HG02610 (cell line): ENCODE data around the gene FANCC.

Experiments
- ATAC-seq: cut with Tn5 transposase; IDR thresholded peaks from one replicate; pipeline ENCODE4 v1.9.1; 2021; ENCODE audit warnings: mild to moderate bottlenecking, moderate library complexity; ENCODE audit not compliant: unreplicated experiment

Gene FANCC

DNA sequence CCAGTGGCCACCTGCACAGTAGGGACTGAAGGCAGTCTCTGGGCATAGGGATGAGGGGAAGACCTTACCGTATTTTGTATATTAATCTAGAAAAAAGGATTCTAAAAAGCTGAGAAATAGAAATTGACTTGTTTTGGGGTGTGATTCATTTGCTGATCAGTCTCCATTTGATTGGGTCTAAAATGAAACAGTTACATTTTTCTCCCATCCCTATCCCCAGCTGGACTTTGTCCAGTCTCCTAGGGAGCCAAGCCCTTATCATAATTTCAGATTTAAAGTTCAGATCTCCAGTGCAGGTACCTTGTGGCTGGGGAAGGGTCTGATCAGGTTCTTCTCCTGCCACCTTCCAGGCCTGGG, 240.8 kb downstream of the FANCC start:
- ATAC-seq = no peak

DNA sequence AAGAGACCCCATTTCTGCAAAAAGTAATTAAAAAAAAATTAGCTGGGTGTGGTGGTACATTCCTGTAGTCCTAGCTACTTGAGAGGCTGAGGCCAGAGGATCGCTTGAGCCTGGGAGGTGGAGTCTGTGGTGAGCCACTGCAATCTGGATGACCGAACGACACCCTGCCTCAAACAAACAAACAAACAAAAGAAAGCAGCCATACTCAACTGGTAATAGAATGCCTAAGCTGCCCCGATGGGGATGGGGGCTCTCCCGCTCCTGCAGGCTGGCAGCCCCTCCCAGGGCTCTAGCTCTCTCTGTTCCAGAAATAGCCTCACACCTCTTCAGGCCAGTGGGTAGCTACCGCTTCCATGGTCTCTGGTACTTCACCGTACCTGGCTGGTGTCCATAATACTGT, 241.8 kb downstream of the FANCC start:
- no peak for ATAC-seq

DNA sequence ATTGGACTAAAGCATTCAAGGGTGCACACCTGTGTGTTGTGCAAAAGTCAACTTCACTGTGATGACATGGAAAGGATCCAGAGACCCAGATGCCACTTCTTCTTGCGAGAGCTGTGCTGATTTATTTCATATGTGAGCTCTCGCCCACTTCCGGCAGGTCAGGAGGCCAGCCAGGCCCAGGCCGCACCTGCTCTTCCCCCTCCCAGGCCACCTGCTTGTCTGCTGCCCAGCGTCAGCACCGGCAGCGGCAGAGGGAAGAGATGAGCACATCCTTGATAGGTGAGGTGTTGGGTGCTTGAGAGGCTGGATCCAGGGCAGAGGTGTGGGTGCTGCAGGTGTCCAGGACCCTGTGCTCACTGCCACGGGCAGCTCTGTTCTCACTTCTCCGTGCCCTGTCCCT, 242.9 kb downstream of the FANCC start:
- ATAC-seq = no peak

DNA sequence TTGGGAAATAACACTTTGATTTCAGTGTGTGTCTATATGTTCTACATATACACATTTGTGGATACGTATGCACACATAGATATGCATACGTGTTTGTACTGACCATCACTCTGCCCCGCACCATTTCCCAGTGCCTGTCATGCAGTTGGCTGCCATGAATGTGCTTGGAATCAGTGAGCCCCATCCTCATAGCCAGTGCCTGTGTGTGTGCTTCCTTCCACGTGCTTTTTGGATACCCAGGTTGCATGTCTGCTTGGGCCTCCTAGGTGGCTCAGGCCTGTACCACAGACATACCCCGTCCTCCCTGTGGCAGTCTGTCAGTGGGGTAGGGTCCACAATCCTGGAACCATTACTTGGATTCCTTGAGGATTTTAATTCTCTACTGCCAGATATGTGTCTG, 243.6 kb downstream of the FANCC start:
- no peak for ATAC-seq

DNA sequence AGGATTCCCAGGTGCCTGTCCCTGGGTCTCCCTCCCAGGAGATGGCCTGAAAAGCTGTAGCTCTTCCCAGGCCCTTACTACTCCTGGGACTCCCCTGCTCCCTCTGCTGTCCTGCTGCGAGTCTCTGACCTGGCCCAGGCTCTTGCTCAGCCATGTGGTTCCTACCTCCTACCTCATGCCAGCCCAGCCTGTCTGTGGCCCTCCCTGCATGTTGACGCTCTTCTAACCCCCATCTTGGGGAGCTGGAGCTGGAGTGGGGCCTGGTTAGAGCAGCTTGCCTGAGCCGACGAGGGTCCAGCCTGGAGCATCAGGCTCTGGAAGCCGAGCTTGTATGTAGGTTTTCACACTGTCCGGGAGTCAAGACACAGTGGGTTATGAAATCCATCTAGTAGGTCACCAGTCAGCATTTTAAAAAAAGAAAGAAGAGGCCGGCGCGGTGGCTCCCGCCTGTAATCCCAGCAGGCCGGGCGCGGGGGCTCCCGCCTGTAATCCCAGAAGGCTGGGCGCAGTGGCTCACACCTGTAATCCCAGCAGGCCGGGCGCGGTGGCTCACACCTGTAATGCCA, 244.4 kb downstream of the FANCC start:
- no peak for ATAC-seq

DNA sequence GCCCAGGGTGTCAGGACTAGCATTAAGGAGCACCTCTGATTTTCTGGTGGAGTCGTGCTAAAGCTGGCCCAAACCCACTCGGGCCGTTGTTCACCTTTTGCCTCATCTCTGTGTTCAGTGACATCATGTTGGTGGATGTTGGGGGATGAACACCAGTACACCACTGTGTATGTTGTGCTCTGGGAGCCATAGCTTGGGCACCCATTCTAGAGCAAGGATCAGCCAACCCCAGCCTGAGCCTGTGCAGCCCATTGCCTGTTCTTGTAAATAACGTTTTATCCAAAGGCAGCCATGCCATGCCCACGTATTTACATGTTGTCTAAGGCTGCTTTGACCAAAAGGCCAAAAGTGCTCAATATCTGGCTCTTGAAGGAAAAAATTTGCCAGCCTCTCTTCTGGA, 245.6 kb downstream of the FANCC start:
- ATAC-seq = no peak

DNA sequence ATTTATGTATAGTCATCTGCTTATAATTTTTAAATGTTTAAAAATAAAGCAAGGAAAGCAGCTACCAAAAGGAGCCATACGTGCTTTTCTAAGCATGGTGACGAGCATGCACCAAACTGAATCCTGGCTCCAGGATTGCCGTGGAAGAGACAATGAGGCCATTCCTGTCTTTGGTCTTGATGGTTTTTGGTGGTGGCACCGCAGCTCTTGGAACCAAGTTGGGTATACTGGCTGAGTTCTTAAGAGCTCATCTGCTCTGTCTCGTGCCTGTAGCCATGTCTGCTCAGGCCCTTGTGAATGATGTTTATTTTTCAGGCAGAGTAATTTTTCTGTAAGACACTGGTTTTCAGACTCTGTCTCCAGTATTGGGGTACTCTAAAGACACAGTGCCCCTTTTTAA, 246.1 kb downstream of the FANCC start:
- ATAC-seq = no peak

DNA sequence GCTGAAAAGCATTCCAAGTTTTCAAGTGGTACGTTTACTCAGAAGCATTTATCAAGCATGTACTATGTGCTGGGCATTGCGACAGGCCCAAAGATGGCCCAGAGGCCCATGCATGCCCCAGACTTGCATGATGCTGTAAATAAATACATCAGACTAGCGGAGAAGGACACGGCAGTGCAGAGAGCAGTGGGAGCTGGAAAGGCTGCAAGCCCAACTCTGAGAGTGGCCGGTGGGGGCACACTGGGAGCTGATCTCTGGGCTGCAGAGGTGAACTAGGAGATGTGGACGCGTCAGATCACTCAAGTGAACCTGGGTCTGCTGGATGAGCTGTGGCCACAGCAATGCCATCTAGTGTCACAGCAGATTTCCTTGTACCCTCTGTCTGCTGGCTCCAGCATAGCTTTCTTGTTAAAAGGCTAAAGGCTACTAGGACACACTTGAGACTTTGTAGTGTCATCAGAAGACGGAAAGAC, 246.9 kb downstream of the FANCC start:
- no peak for ATAC-seq

DNA sequence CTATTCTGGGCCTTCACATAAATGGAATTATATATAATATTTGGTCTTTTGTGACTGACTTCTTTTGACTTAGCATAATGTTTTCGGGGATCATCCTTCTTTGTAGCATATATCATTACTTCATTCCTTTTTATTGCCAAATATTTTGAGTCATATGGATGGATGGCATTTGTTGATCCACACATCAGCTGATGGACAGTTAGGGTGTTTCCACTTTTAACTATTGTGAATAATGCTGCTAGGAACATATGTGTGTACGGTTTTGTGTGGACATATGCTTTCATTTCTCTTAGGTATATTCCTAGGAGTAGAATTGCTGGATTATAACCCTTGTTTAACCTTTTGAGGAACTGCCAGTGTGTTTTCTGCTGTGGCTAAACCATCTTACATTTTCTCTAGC, 249.6 kb downstream of the FANCC start:
- no peak for ATAC-seq

DNA sequence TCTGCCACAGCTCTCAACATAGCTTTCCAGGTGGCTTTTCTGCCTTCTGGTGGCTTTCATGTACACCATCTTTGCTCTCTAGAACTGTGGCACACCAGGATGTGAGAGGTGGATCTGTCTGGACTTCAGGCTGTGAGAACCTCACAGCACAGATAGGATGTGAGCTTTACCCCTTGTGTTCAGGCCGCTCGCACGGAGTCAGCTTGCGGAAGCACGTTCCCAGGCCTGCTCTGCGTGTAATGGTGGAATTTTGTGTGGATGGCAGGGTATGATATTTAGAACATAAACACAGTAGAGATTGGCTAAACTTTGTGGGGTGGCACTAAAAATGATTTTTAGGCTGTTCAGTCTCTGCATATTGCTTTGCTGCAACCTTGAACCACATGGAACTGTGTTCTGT, 250.5 kb downstream of the FANCC start:
- ATAC-seq = no peak

DNA sequence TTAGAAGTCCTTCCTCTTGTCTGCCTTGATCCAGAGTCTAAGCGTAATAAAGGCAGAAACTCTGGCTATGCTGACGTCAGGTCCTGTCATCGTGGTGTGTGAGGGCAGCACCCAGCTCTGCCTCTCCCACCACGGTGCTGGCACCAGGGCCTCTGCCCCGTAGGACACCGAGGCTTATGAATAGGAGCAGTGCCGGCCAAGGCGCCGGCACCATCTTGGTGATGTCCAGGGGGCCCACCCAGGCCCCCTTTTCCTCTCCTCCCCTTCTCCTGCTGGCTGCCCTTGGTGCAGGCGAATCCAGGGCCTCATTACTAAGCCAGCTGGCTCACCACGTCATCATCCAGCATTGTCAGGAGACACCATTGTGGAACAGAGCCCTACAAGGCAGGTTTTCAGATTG, 252.3 kb downstream of the FANCC start:
- no peak for ATAC-seq

DNA sequence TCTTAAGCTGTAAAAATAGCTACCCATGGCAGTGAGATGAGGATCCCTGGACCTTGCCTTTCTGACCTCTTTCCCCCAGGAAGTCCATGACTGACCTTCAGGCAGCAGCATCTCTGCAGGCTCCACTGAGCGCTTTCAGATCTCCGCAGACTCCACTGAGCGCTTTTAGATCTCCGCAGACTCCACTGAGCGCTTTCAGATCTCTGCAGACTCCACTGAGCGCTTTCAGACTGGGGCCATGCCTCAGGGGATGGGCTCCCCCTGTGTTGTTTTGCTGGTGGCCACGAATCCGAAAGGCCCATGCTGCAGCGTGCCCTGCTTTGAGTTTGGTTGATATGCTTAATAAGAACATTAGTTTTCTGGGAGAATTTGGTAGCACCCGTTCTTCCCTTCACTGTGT, 254.2 kb downstream of the FANCC start:
- ATAC-seq = no peak

DNA sequence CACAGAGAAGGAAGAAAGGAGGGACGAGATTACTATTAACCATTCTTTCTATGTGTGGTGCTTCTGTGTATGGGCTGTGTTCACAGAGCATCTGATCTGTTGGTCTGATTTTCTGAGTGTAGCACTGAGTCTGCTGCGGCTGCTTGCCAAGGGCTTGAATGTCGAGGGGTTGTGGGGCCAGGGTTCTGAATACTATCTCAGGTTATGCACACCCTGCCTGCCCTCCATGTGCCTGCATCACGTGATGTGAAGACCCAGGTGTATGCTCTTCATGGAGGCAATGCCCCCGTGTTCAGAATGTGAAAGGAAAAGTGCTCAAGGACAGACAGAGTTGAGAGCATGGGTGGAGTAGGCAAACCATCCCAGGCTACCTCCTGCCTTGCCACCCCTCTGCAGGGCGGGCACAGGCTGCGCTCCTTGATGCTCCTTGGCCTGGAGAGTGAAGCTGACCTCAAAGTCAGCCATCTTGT, 254.9 kb downstream of the FANCC start:
- ATAC-seq = no peak

DNA sequence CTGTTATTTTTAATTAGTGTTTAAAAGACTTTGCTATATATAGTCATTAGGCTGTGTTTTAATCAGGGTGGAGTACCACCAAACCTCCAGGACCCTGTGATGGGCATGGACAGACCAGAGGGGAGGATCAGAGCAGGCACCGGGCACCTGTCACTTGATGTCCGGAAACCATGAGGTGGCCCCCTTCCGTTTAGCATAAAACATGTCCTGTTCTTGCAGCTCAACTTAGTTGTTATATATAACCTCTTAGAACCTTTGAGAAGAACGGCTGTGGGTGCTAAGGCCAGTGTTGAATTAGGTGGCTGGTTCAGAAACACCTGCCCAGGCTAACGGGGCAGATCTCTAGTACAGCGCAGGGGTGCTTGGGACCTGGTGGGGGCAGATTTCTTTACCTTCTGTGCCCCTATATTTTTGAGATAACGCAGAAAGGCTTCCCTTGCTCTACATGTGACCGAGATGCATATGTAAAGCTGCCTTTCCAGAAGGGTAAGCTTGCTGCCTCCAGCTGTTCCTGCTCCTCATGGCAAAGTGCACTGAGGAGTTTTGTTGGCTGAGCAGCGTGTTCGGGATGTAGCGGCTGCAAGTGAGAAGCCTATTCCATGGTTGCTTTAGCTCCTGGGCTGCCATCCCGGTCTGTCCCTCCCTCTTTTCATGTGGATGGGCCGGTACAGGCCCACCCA, 255.5 kb downstream of the FANCC start:
- ATAC-seq = no peak

DNA sequence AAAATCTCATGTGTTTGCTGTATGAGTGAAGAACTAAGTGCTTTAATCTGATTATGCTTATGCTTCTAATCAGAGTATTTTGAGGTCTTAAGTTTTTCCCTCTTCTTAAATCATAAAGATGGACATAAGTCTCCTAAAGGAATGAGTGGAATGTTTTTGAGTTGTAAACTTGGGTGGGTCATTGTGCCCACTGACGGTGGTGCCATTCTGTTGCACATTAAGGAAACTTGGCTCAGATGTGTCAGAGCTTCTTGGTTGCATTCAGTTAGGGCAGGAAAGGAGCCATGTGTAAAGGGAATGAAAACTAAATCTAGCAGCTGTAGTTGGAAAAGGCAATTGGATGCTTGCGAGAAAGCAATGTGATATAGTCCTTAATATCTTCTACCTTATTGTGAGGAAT, 256.6 kb downstream of the FANCC start:
- no peak for ATAC-seq

DNA sequence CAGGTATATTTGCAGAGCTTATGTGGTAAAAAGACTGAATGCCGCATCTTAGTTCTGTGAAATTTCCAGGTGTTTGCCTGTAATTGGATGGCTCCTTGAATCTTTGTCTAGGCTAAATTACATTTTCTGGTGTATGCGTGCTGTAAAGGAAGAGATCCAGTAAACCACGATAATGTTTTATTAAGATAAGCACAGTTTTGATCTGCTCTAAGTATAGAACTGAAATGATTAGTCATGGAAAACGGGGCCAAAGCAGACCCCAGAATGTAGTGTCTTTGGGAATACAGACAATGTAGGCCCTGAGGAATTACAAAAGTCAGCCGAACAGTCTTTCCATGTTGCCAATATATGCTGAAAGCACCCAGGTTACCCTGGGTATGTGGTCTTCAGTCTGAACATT, 257.3 kb downstream of the FANCC start:
- no peak for ATAC-seq

DNA sequence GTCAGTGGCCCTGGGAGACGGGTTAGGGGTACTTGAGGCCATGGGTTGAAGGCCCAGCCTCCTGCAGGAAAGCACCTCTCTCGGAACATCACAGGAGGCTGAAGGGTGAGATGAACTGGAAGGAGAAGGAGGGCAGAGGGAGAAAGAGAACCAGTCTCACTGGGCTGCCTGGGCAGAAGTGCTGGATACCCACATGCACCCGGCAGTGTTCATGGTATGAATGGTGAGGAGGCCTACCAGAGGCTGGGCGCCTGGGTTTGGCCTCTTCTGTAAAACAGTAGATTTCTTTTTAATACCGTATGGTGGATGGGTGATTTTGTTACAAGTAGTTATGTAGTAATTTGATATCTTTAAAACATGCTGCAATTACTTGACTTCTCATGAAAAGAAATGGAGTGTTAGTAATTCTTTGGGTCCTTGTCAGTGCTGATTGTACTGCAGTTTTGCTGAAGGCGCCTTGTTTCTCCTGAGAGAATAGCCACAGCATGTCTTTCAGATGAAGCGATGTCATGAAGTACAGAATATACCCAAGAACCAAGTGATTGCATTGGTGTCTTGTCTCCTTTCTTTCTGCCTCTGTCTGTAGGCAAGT, 258.6 kb downstream of the FANCC start:
- ATAC-seq = no peak

DNA sequence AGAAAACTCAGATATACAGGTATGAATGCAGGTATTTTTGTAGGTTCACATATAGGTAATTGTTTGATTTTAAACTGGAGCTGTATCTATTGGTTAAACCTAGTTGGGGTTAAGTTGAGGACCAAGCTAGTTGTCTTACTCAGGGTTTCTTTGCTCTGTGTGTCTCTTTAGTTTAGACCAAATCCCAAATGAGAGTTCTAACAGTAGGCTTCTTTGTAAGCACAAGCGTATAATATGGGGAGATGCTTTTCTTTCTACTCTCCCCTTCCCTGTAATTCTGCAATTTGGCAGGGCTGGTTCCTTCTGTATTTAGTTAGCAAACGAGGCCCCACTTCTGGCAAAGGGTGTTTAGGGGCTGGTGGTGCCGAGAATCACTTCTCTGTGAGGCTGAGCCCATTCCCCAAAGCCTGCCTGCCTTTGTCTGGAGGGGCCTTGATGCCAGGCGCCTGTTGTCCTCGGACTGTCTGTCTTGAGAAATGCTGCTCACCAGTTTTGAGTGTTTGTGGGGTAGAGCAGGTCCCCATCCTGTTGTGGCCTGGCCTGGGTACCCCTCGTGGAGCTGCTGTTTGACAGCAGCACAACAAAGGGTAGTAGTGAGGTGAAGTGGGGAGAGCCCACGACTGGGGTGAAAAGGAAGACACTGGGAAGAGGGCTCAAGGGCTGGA, 259.3 kb downstream of the FANCC start:
- ATAC-seq = no peak

DNA sequence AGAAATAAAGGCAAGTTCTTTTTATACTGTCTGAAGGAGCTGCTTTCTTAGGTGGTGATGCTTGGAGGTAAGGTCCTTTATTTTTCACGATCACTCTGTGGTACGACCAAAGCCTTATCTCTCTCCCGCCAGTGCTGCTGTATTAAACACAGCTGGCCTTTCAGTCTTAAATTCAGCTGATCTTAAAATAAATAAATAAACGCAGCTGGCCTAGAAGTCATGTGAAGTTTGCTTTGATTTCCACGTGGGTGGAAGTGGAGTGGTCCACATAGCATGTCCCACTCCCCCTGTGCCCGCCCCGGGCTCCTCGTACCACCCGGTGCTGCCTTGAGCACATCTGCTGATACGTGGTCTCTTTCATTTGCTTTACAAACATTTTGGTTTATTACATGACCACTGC, 260.4 kb downstream of the FANCC start:
- ATAC-seq = no peak

DNA sequence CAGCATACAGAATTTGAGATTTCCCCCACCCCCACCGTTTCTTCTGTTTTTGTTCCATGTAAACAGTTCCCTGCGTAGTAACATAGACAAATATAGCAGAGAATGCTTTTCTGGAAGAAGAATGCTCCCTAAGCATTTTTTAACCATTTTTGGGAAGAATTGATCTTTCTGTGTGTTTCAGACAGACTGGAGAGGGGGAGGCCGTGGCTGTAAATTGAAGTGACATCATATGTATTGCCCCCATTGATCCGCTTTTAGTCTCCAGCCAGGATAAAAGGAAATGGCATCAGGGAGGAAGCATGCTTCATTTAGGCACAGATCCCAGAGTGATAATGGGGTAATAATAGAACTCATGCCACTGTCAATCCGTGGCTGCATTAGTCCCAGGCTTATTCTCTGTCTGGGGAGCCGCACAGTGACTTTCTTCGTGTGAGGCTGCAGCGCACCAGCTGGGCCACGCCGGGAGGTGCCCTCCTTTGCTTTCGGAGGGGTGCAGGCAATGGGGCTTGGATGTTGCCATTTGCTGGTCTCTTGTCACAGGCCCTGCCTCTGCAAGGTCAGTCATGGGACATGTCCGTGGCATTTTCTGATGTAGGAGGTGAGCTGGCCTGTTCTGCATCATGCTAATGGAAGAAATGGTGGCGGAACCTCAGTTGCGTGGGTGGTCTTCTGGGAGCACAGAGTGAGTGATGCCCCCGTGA, 261.5 kb downstream of the FANCC start:
- ATAC-seq = no peak

DNA sequence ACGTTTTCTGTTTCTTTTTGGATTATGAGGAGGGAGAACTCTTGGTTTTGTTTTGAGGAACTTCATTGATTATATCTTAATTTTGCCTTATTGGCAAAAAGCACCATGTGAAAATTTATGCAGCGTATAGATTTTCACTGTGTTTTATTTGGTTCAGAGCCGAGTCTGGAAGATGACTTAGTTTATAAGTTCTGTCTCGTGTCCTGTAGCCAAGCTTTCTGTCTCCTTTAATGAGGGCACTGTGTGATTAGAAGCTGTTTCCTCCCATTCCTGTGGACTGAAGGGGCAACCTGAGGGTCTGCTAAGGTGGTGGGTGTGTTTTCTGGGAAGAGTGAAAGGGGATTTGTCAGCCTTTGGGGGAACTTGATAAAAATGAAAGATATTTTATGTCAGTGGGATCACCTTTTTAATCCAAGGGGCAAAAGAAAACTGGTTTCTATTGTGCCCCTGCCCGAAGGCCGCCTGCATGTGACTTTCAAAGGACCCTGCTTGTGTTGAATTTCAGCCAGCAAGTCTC, 262.1 kb downstream of the FANCC start:
- no peak for ATAC-seq
